SK-N-SH treated with all-trans-retinoic acid at 6 μM for 48 hours (cell line): ENCODE measurements around the gene RNF114.

Experiments used
- CSDC2 ChIP-seq: fragments of 250-450 bp; sonication (Bioruptor Pico); IDR thresholded peaks from 2 replicates; pipeline ENCODE4 v1.5.0; 2020; ENCODE audit warnings: mild to moderate bottlenecking, moderate library complexity
- ESRRG ChIP-seq: fragments of 250-450 bp; sonication (Bioruptor Pico); IDR thresholded peaks from 2 replicates; pipeline ENCODE4 v1.6.1; 2021; ENCODE audit warnings: mild to moderate bottlenecking
- RARB ChIP-seq: fragments of 250-450 bp; sonication (Bioruptor Pico); IDR thresholded peaks from 2 replicates; pipeline ENCODE4 v1.8.0; 2021; ENCODE audit warnings: mild to moderate bottlenecking, moderate library complexity
- ZNF8 ChIP-seq: fragments of 450-650 bp; formaldehyde crosslinking; IDR thresholded peaks from 2 replicates; pipeline ENCODE4 v1.5.0; 2020; ENCODE audit warnings: mild to moderate bottlenecking, moderate library complexity
- TF ChIP-seq, protein P1 (sequence below): fragments of 250-450 bp; sonication (Bioruptor Pico); IDR thresholded peaks from 2 replicates; pipeline ENCODE4 v1.5.1; 2020; ENCODE audit warnings: low read depth, mild to moderate bottlenecking, moderate library complexity

DNA sequence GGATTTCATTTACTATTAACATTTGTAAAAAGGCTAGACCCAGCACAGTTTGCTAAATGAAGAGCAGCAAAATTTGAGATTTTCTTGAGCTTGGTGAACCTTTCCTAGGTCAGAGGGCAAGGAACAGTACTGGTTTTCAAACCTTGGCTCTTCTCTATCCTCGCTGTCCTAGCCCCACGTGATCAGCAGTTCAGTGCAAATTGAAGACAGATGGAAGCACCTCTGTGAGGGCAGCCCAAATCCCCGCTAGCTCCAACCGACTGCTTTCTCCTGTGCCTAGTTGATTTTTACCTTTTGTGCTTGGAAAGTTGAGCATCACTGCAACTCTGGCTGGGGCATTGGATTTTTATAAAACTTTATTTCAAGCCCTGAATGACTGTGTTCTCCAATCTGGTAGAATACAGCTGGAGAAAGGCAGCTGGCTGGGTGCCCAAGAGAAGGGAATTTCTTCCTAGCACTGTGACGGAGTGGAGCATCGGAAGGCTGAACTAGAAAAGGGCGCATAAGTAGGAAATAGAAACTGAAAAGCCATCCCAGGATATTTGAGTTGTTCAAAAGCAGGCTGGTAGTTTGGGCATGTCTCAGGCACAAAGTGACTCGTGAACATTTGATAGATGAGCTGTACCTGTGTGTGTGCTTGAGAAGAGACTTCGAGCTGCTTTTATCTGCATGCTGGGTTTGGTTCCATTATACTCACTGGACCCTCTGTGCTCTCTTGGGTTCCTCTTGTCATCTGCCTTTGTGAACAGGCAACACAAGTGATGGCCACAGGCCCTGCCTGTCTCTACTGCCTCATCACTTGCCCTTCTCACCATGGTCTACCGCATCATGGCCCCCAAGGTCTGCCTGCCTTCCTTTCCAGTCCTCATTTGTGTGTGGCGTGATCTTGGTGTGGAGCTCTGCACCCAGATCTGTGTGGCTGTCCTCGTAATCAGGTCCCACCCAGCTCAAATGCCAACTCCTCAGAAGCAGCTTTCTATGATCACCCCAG lies 2.3 kb downstream of the RNF114 start:
- TF ChIP-seq RARB (no peak), ESRRG (CRISPR knock-in tag) (no peak), CSDC2 (CRISPR knock-in tag) (no peak), ZNF8 (CRISPR knock-in tag) (no peak)
- TF ChIP-seq, protein P1, sequence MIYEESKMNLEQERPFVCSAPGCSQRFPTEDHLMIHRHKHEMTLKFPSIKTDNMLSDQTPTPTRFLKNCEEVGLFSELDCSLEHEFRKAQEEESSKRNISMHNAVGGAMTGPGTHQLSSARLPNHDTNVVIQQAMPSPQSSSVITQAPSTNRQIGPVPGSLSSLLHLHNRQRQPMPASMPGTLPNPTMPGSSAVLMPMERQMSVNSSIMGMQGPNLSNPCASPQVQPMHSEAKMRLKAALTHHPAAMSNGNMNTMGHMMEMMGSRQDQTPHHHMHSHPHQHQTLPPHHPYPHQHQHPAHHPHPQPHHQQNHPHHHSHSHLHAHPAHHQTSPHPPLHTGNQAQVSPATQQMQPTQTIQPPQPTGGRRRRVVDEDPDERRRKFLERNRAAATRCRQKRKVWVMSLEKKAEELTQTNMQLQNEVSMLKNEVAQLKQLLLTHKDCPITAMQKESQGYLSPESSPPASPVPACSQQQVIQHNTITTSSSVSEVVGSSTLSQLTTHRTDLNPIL (CRISPR knock-in tag) = no peak
